ENCODE measurements around the gene TRIM72. TPM values are rescaled to one million over a fixed set of nuclear protein-coding genes. Genes with fewer than 3 reads are reported as not detected.

The TRIM72 gene
- total and polyA plus RNA-seq, 8 donors, result under 0.01 to 0.15 (median 0.10) TPM; not detected in 5

DNA sequence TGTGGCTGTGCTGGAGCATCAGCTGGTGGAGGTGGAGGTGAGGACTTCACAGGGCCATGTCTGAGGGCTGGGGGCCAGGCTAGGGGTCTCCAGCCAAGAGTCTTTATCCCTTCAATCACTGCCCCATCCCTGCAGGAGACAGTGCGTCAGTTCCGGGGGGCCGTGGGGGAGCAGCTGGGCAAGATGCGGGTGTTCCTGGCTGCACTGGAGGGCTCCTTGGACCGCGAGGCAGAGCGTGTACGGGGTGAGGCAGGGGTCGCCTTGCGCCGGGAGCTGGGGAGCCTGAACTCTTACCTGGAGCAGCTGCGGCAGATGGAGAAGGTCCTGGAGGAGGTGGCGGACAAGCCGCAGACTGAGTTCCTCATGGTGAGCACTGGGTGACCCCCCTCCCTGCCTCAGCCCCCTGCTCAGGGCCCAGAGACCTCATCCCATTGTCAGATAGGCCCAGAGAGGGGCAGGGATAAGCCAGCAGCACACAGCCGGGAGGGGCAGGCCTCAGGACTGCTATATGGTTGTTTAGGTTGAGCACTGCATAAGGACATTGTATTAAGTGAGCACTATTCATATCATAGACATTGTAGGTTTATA lies 5.3 kb downstream of the TRIM72 start:
- Histone ChIP-seq H3K4me3 (no peak overlapping the region), H3K9me3 (no peaks in the 10 kb centered on the region), H3K27me3 (peaks cover 4 to 79% (median 41%) of the 10 kb centered on the region in 3 donors), H3K4me1 (peaks cover 25 to 30% (median 28%) of the 10 kb centered on the region in 4 donors), H3K27ac (no peak overlapping the region), H3K36me3 (no peaks in the 10 kb centered on the region)
- TF ChIP-seq, protein P1, sequence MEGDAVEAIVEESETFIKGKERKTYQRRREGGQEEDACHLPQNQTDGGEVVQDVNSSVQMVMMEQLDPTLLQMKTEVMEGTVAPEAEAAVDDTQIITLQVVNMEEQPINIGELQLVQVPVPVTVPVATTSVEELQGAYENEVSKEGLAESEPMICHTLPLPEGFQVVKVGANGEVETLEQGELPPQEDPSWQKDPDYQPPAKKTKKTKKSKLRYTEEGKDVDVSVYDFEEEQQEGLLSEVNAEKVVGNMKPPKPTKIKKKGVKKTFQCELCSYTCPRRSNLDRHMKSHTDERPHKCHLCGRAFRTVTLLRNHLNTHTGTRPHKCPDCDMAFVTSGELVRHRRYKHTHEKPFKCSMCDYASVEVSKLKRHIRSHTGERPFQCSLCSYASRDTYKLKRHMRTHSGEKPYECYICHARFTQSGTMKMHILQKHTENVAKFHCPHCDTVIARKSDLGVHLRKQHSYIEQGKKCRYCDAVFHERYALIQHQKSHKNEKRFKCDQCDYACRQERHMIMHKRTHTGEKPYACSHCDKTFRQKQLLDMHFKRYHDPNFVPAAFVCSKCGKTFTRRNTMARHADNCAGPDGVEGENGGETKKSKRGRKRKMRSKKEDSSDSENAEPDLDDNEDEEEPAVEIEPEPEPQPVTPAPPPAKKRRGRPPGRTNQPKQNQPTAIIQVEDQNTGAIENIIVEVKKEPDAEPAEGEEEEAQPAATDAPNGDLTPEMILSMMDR (IDR thresholded peaks at IDR 0.05), result no peak
- TF ChIP-seq POLR2AphosphoS5 (IDR thresholded peaks at IDR 0.05) (no peak), EP300 (IDR thresholded peaks at IDR 0.05) (no peak), POLR2A (IDR thresholded peaks at IDR 0.05) (no peak)
- no peak for DNase-seq
- intact Hi-C loops (cut with DNase I; ENCODE audit: low total_unique reads), result no loop called here
- WGBS, 5 donors, result 83 to 91% (median 87%) methylated on average over 14 to 15 of the region's 15 CpGs

DNA sequence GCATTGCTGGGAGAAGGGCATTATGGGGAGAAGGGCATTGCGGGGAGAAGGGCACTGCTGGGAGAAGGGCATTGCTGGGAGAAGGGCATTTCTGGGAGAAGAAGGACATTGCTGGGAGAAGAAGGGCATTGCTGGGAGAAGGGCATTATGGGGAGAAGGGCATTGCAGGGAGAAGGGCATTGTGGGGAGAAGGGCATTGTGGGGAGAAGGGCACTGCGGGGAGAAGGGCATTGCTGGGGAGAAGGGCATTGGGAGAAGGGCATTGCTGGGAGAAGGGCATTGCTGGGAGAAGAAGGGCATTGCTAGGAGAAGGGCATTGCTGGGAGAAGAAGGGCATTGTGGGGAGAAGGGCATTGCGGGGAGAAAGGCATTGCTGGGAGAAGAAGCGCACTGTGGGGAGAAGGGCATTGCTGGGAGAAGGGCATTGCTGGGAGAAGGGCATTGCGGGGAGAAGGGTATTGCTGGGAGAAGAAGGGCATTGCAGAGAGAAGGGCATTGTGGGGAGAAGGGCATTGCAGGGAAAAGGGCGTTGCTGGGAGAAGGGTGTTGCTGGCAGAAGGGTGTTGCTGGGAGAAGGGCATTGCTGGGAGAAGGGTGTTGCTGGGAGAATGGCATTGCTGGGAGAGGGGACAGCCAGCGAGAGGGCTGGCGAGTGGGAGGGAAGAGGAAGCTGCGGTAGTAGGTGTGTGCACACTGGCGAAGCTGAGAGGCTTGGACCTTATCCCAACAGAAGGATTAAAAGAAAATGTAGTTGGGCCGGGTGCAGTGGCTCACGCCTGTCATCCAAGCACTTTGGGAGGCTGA lies 7.6 kb downstream of the TRIM72 start:
- DNase-seq, result peak in 1 of 2 donors; percentile 37
- Histone ChIP-seq H3K4me3 (no peak overlapping the region), H3K27ac (no peak overlapping the region), H3K9me3 (no peaks in the 10 kb centered on the region), H3K27me3 (peaks cover 0 to 56% (median 18%) of the 10 kb centered on the region in 3 donors), H3K4me1 (peaks cover 5 to 7% (median 6%) of the 10 kb centered on the region in 4 donors), H3K36me3 (no peaks in the 10 kb centered on the region)
- 50 to 62% (median 55%) methylated on average over 12 of the region's 12 CpGs for WGBS, 5 donors
- intact Hi-C loops (cut with DNase I; ENCODE audit: low total_unique reads), result no loop called here
- no peak for TF ChIP-seq EP300 (IDR thresholded peaks at IDR 0.05)
- TF ChIP-seq, protein P1 (IDR thresholded peaks at IDR 0.05), result no peak
- TF ChIP-seq POLR2AphosphoS5 (IDR thresholded peaks at IDR 0.05), result no peak
- TF ChIP-seq POLR2A (IDR thresholded peaks at IDR 0.05), result no peak

DNA sequence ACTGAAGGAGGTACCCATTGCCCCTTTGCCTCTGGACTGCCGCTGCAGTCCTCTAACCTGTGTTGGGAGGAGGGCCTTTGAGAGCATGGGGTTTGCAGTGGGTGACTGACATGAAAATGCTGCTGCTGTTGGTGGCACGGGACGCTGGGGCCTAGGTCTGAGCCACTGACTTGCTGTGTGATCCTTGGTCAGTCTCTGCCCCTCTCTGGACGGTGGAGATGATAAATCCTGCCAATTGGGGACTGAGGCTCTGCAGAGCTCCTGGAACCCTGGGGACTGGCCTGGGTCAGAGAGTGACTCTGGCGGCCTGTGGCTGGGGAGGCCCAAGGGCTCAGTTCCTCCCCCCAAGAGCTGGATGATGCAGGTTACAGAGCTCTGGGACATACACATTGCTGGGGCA lies 9.1 kb downstream of the TRIM72 start:
- 91 to 98% (median 96%) methylated on average over 4 to 5 of the region's 5 CpGs for WGBS, 5 donors
- no peak overlapping the region for H3K27ac ChIP-seq
- no peak for TF ChIP-seq POLR2A (IDR thresholded peaks at IDR 0.05)
- no peak for TF ChIP-seq POLR2AphosphoS5 (IDR thresholded peaks at IDR 0.05)
- no peak for TF ChIP-seq EP300 (IDR thresholded peaks at IDR 0.05)
- TF ChIP-seq, protein P1 (IDR thresholded peaks at IDR 0.05), result no peak
- no peak for DNase-seq
- no peaks in the 10 kb centered on the region for H3K36me3 ChIP-seq
- intact Hi-C loops (cut with DNase I; ENCODE audit: low total_unique reads), result no loop called here
- H3K27me3 ChIP-seq, result peaks cover 0 to 41% (median 5%) of the 10 kb centered on the region in 3 donors
- H3K9me3 ChIP-seq, result no peaks in the 10 kb centered on the region
- H3K4me3 ChIP-seq, result no peak overlapping the region
- no peaks in the 10 kb centered on the region for H3K4me1 ChIP-seq

DNA sequence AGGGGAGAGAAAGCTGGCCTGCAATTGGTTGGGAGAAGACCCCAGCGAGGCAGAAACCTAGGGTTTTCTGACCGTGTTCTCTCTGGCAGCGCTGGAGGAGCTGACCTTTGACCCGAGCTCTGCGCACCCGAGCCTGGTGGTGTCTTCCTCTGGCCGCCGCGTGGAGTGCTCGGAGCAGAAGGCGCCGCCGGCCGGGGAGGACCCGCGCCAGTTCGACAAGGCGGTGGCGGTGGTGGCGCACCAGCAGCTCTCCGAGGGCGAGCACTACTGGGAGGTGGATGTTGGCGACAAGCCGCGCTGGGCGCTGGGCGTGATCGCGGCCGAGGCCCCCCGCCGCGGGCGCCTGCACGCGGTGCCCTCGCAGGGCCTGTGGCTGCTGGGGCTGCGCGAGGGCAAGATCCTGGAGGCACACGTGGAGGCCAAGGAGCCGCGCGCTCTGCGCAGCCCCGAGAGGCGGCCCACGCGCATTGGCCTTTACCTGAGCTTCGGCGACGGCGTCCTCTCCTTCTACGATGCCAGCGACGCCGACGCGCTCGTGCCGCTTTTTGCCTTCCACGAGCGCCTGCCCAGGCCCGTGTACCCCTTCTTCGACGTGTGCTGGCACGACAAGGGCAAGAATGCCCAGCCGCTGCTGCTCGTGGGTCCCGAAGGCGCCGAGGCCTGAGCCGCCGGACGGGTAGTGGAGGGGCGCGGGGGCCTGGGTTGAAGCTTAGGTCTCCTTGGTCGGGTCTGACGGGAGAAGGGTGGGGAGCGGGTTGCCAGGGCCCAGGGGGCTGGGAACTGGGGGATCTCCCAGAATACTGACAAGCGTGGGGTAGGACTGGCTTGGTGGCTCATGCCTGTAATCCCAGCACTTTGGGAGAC lies 10.4 kb downstream of the TRIM72 start:
- H3K9me3 ChIP-seq, result no peaks in the 10 kb centered on the region
- H3K4me3 ChIP-seq, result no peak overlapping the region
- intact Hi-C loops (cut with DNase I; ENCODE audit: low total_unique reads), result no loop called here
- TF ChIP-seq POLR2A (IDR thresholded peaks at IDR 0.05), result no peak
- no peak for TF ChIP-seq POLR2AphosphoS5 (IDR thresholded peaks at IDR 0.05)
- no peak for TF ChIP-seq EP300 (IDR thresholded peaks at IDR 0.05)
- TF ChIP-seq, protein P1 (IDR thresholded peaks at IDR 0.05), result no peak
- no peaks in the 10 kb centered on the region for H3K4me1 ChIP-seq
- 67 to 81% (median 78%) methylated on average over 64 to 80 of the region's 80 CpGs for WGBS, 5 donors
- H3K27me3 ChIP-seq, result peaks cover 0 to 28% (median 0%) of the 10 kb centered on the region in 3 donors
- no peaks in the 10 kb centered on the region for H3K36me3 ChIP-seq
- no peak for DNase-seq
- no peak overlapping the region for H3K27ac ChIP-seq
